HEK293 (cell line): ENCODE measurements around the gene NELL1.

ENCODE experiments used
- CTCF ChIA-PET: fragments of 350-600 bp; formaldehyde crosslinking; extraction: SDS; loops from one replicate; lab custom pipeline; 2021; ENCODE audit warnings: antibody characterized with exemption; lab: Yijun Ruan, JAX
- POLR2A ChIA-PET: fragments of 300-600 bp; formaldehyde crosslinking; extraction: SDS; loops from one replicate; lab custom pipeline; 2020; ENCODE audit warnings: antibody characterized with exemption, inconsistent platforms; lab: Yijun Ruan, JAX
- H3K27ac ChIP-seq: fragments of 200-500 bp; sonication (Bioruptor generic); 2 replicates; pipeline ENCODE4 v1.5.1; 2014; ENCODE audit warnings: low read depth, low read length, control low read depth, inconsistent platforms; ENCODE audit errors: extremely low read depth
- H3K36me3 ChIP-seq, 2 experiments: fragments of 200-500 bp in 1 of 2; sonication (Bioruptor generic) in 1 of 2; 1 replicate in 1 of 2; 2 replicates in 1 of 2; pipeline ENCODE4 v1.5.1; 2014 to 2017; ENCODE audit warnings: inconsistent platforms in 2 of 2, low read length in 2 of 2; ENCODE audit not compliant: control insufficient read depth in 2 of 2, insufficient read depth in 1 of 2
- H3K4me1 ChIP-seq: fragments of 200-500 bp; sonication (Bioruptor generic); 2 replicates; pipeline ENCODE4 v1.5.1; 2014; ENCODE audit warnings: mild to moderate bottlenecking, low read length, inconsistent platforms; ENCODE audit not compliant: control insufficient read depth, insufficient read depth
- H3K4me3 ChIP-seq: 2 replicates; pipeline ENCODE4 v1.5.1; 2011; ENCODE audit warnings: low read depth, mild to moderate bottlenecking, control low read depth, low read length, moderate library complexity
- H3K9me3 ChIP-seq: fragments of 200-500 bp; sonication (Bioruptor generic); 2 replicates; pipeline ENCODE4 v1.5.1; 2014; ENCODE audit warnings: low read depth, low read length, inconsistent platforms; ENCODE audit not compliant: control insufficient read depth, insufficient read depth
- GFI1B ChIP-seq: fragments of 450-650 bp; formaldehyde crosslinking; IDR thresholded peaks from 2 replicates; pipeline ENCODE4 v1.5.1; 2016; ENCODE audit warnings: missing biosample characterization, missing genetic modification characterization
- GLIS1 ChIP-seq: fragments of 450-650 bp; formaldehyde crosslinking; IDR thresholded peaks from 2 replicates; pipeline ENCODE4 v1.5.1; 2016; ENCODE audit warnings: missing biosample characterization, missing genetic modification characterization
- GLIS2 ChIP-seq: fragments of 450-650 bp; formaldehyde crosslinking; IDR thresholded peaks from 2 replicates; pipeline ENCODE4 v1.5.1; 2016; ENCODE audit warnings: missing biosample characterization, missing genetic modification characterization
- KLF10 ChIP-seq: fragments of 450-650 bp; IDR thresholded peaks from 2 replicates; pipeline ENCODE4 v1.5.1; 2018; ENCODE audit warnings: missing biosample characterization, mild to moderate bottlenecking, missing genetic modification characterization
- SP2 ChIP-seq: fragments of 450-650 bp; formaldehyde crosslinking; IDR thresholded peaks from 2 replicates; pipeline ENCODE4 v1.5.1; 2016; ENCODE audit warnings: missing biosample characterization, missing genetic modification characterization
- ZBTB20 ChIP-seq: fragments of 450-650 bp; formaldehyde crosslinking; IDR thresholded peaks from 2 replicates; pipeline ENCODE4 v1.5.1; 2016; ENCODE audit warnings: missing biosample characterization, missing genetic modification characterization
- ZFP3 ChIP-seq: fragments of 450-650 bp; formaldehyde crosslinking; IDR thresholded peaks from 2 replicates; pipeline ENCODE4 v1.5.1; 2016; ENCODE audit warnings: low read depth, missing biosample characterization, missing genetic modification characterization
- ZFP41 ChIP-seq: fragments of 450-650 bp; formaldehyde crosslinking; IDR thresholded peaks from 2 replicates; pipeline ENCODE4 v1.5.1; 2016; ENCODE audit warnings: missing biosample characterization, missing genetic modification characterization, borderline replicate concordance
- ZNF140 ChIP-seq: fragments of 450-650 bp; formaldehyde crosslinking; IDR thresholded peaks from 2 replicates; pipeline ENCODE4 v1.5.1; 2016; ENCODE audit warnings: missing biosample characterization, missing genetic modification characterization
- ZNF175 ChIP-seq: fragments of 450-650 bp; formaldehyde crosslinking; IDR thresholded peaks from 2 replicates; pipeline ENCODE4 v1.5.1; 2016; ENCODE audit warnings: missing biosample characterization, missing genetic modification characterization
- ZNF248 ChIP-seq: fragments of 450-650 bp; formaldehyde crosslinking; IDR thresholded peaks from 2 replicates; pipeline ENCODE4 v1.5.1; 2017; ENCODE audit warnings: missing biosample characterization, missing genetic modification characterization
- ZNF274 ChIP-seq, 2 experiments: fragments of 200-500 bp in 1 of 2; fragments of 450-650 bp in 1 of 2; sonication (Bioruptor generic) in 1 of 2; formaldehyde crosslinking in 1 of 2; IDR thresholded peaks; 2 replicates each; pipeline versions ENCODE4 v1.5.1 to v1.6.1; 2014 to 2016; ENCODE audit warnings: borderline replicate concordance in 1 of 2, inconsistent platforms in 1 of 2, low read length in 1 of 2, missing biosample characterization in 1 of 2, missing genetic modification characterization in 1 of 2
- ZNF292 ChIP-seq: fragments of 450-650 bp; formaldehyde crosslinking; IDR thresholded peaks from 2 replicates; pipeline ENCODE4 v1.5.1; 2016; ENCODE audit warnings: low read depth, missing biosample characterization, missing genetic modification characterization, borderline replicate concordance
- ZNF354C ChIP-seq: fragments of 450-650 bp; formaldehyde crosslinking; IDR thresholded peaks from 2 replicates; pipeline ENCODE4 v1.5.1; 2016; ENCODE audit warnings: missing biosample characterization, missing genetic modification characterization, low read depth, borderline replicate concordance
- ZNF391 ChIP-seq: fragments of 450-650 bp; formaldehyde crosslinking; IDR thresholded peaks from 2 replicates; pipeline ENCODE4 v1.5.1; 2016; ENCODE audit warnings: low read depth, missing biosample characterization, missing genetic modification characterization, borderline replicate concordance
- ZNF473 ChIP-seq: fragments of 450-650 bp; formaldehyde crosslinking; IDR thresholded peaks from 2 replicates; pipeline ENCODE4 v1.5.1; 2017; ENCODE audit warnings: missing biosample characterization, missing genetic modification characterization
- ZNF529 ChIP-seq: fragments of 450-650 bp; formaldehyde crosslinking; IDR thresholded peaks from 2 replicates; pipeline ENCODE4 v1.5.1; 2017; ENCODE audit warnings: missing genetic modification characterization, missing biosample characterization; ENCODE audit not compliant: insufficient replicate concordance
- ZNF555 ChIP-seq: fragments of 450-650 bp; formaldehyde crosslinking; conservative IDR thresholded peaks from 2 replicates; pipeline ENCODE4 v1.5.1; 2017; ENCODE audit warnings: missing biosample characterization, mild to moderate bottlenecking, missing genetic modification characterization, inconsistent platforms
- ZNF558 ChIP-seq: fragments of 450-650 bp; formaldehyde crosslinking; IDR thresholded peaks from 2 replicates; pipeline ENCODE4 v1.5.1; 2016; ENCODE audit warnings: missing biosample characterization, missing genetic modification characterization
- ZNF571 ChIP-seq: fragments of 450-650 bp; formaldehyde crosslinking; IDR thresholded peaks from 2 replicates; pipeline ENCODE4 v1.5.0; 2017; ENCODE audit warnings: missing biosample characterization, missing genetic modification characterization
- ZNF621 ChIP-seq: fragments of 450-650 bp; formaldehyde crosslinking; IDR thresholded peaks from 2 replicates; pipeline ENCODE4 v1.5.1; 2017; ENCODE audit warnings: missing biosample characterization, missing genetic modification characterization
- ZNF658 ChIP-seq: fragments of 450-650 bp; formaldehyde crosslinking; IDR thresholded peaks from 2 replicates; pipeline ENCODE4; 2016; ENCODE audit warnings: missing biosample characterization, missing genetic modification characterization
- ZNF747 ChIP-seq: fragments of 450-650 bp; formaldehyde crosslinking; IDR thresholded peaks from 2 replicates; pipeline ENCODE4 v1.5.1; 2016; ENCODE audit warnings: missing biosample characterization, missing genetic modification characterization
- TF ChIP-seq, protein P1 (sequence below): fragments of 450-650 bp; formaldehyde crosslinking; IDR thresholded peaks from 2 replicates; pipeline ENCODE4 v1.5.1; 2016; ENCODE audit warnings: missing biosample characterization, missing genetic modification characterization
- TF ChIP-seq, protein P2 (sequence below): fragments of 450-650 bp; formaldehyde crosslinking; IDR thresholded peaks from 2 replicates; pipeline ENCODE4 v1.5.1; 2017; ENCODE audit warnings: missing biosample characterization, missing genetic modification characterization
- TF ChIP-seq, protein P3 (sequence below): fragments of 450-650 bp; formaldehyde crosslinking; IDR thresholded peaks from 2 replicates; pipeline ENCODE4 v1.5.1; 2016; ENCODE audit warnings: missing biosample characterization, missing genetic modification characterization

The NELL1 gene

DNA sequence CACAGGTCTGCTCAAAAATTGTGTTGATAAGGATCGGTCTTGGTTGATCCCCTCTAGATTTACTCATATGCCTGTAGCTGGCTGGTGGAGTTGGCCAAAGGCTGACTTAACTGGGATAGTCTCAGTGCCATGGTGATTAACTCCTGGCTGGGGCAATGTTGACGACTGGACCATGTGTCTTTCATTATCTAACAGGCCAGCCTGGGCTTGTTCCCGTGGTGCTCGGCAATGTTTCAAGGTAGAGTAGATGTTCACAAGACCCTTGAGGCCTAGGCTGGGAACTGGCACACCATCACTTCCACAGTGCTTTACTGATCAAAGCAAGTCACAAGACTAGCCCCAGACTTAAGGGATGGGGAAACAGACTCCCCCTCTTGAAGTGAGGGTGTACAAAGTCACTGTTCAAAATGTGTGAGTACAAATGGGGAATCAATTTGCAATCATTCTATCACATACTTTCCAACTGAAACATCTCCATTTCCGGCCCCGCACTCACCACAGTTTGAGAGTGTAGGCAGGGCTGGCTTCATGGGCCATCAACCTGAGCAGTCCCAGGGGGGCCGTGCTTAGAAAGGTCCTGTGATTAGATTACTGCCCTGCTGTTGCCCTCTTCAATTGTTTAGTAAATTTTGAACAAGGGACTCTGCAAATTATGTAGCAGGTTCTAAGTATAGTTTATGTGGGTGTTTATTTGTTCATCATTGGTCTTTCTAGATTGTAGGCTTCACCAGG is 240.8 kb downstream of the NELL1 start:
- TF ChIP-seq GLIS2 (tag by site-specific recombination) (no peak), SP2 (no peak), ZNF292 (no peak), ZNF747 (no peak), ZFP3 (tag by site-specific recombination) (no peak), GFI1B (tag by site-specific recombination) (no peak), ZNF571 (no peak), ZNF354C (tag by site-specific recombination) (no peak), ZBTB20 (tag by site-specific recombination) (no peak), ZNF274 (IDR thresholded peaks at IDR 0.05; ENCODE audit: low read length) (no peak), ZNF274 (tag by site-specific recombination; IDR thresholded peaks at IDR 0.05; ENCODE audit: borderline replicate concordance) (no peak), KLF10 (tag by site-specific recombination) (no peak)
- TF ChIP-seq, protein P1, sequence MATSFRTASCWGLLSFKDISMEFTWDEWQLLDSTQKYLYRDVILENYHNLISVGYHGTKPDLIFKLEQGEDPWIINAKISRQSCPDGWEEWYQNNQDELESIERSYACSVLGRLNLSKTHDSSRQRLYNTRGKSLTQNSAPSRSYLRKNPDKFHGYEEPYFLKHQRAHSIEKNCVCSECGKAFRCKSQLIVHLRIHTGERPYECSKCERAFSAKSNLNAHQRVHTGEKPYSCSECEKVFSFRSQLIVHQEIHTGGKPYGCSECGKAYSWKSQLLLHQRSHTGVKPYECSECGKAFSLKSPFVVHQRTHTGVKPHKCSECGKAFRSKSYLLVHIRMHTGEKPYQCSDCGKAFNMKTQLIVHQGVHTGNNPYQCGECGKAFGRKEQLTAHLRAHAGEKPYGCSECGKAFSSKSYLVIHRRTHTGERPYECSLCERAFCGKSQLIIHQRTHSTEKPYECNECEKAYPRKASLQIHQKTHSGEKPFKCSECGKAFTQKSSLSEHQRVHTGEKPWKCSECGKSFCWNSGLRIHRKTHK (tag by site-specific recombination): no peak
- TF ChIP-seq, all 188 proteins: peak for 0
- CTCF ChIA-PET: no interaction called here
- POLR2A ChIA-PET: no interaction called here
- Histone ChIP-seq H3K36me3 (no peaks in the 10 kb centered on the region), H3K4me3 (no peak overlapping the region), H3K9me3 (no peaks in the 10 kb centered on the region), H3K27ac (no peak overlapping the region), H3K4me1 (no peaks in the 10 kb centered on the region)

DNA sequence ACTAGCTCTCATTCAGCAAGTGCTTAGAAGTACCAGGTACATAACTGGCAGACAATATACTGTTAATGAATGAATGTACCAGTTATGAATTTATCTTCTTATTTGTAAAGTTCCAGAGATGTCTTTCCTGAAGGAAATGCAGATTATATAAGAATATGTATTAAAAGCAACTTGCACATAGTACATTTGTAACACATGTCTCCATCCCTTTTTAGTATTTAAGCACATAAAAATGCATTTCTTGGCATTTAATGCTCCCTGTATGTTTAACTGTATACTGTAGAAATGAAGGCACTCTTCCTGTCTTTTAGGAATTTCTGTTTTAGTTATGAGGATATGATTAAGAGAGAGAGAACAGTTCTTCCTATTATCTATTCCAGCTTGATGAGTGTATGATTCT is 241.3 kb downstream of the NELL1 start:
- H3K9me3 ChIP-seq: no peaks in the 10 kb centered on the region
- no peak overlapping the region for H3K4me3 ChIP-seq
- CTCF ChIA-PET: no interaction called here
- POLR2A ChIA-PET: no interaction called here
- TF ChIP-seq ZNF248 (tag by site-specific recombination): no peak
- TF ChIP-seq ZNF473 (tag by site-specific recombination): no peak
- TF ChIP-seq, protein P2, sequence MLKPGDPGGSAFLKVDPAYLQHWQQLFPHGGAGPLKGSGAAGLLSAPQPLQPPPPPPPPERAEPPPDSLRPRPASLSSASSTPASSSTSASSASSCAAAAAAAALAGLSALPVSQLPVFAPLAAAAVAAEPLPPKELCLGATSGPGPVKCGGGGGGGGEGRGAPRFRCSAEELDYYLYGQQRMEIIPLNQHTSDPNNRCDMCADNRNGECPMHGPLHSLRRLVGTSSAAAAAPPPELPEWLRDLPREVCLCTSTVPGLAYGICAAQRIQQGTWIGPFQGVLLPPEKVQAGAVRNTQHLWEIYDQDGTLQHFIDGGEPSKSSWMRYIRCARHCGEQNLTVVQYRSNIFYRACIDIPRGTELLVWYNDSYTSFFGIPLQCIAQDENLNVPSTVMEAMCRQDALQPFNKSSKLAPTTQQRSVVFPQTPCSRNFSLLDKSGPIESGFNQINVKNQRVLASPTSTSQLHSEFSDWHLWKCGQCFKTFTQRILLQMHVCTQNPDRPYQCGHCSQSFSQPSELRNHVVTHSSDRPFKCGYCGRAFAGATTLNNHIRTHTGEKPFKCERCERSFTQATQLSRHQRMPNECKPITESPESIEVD: no peak
- no peak for TF ChIP-seq ZNF747
- TF ChIP-seq, all 188 proteins: peak for 0
- H3K36me3 ChIP-seq: no peaks in the 10 kb centered on the region
- H3K27ac ChIP-seq: no peak overlapping the region
- no peaks in the 10 kb centered on the region for H3K4me1 ChIP-seq

DNA sequence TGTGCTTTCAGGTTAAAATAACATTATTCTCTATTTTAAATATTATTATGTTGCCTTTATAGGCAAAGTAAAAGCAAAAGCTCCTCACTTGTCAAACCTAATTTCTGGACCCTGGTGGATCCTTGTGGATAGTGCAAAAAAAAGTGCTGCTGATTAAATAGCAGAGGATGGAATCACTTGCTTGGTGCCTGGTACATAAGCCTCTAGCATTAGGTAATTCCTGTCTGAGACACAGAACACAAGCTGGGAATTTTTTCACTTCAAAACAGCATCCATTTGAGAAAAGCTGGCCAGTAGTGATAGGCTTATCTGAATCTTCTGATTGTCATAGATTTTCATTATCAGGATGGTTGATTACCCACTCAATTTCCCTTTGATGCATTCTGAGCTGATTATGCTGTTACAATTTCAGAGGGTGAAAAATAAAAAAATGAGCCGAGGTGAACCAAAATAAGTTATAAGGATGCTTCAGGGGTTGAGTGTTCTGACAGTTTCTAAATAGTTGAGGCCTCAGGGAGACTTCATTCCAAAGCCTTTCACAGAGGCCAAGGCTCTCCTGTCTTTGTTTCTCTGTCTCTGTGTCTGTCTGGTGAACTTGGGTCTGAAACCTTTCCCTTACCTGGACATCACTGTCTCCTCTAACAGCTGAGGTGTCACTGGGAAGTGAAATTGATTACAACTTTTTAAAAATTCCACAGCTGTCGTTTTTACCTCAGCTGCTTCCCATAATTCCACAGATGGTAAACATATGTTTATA is 242.9 kb downstream of the NELL1 start:
- H3K27ac ChIP-seq: no peak overlapping the region
- ChIA-PET POLR2A (no interaction called here), CTCF (no interaction called here)
- TF ChIP-seq ZFP41 (tag by site-specific recombination) (no peak), ZNF621 (tag by site-specific recombination) (no peak), ZNF175 (tag by site-specific recombination) (no peak), ZNF391 (tag by site-specific recombination) (no peak), ZNF658 (tag by site-specific recombination) (no peak), ZNF555 (tag by site-specific recombination) (no peak), ZNF140 (tag by site-specific recombination) (no peak), ZNF529 (tag by site-specific recombination) (no peak), GLIS1 (tag by site-specific recombination) (no peak), ZNF558 (tag by site-specific recombination) (no peak)
- TF ChIP-seq, protein P3, sequence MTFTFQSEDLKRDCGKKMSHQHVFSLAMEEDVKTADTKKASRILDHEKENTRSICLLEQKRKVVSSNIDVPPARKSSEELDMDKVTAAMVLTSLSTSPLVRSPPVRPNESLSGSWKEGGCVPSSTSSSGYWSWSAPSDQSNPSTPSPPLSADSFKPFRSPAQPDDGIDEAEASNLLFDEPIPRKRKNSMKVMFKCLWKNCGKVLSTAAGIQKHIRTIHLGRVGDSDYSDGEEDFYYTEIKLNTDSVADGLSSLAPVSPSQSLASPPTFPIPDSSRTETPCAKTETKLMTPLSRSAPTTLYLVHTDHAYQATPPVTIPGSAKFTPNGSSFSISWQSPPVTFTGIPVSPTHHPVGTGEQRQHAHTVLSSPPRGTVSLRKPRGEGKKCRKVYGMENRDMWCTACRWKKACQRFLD (tag by site-specific recombination): no peak
- no peak overlapping the region for H3K4me3 ChIP-seq
- no peaks in the 10 kb centered on the region for H3K9me3 ChIP-seq
- H3K36me3 ChIP-seq: no peaks in the 10 kb centered on the region
- H3K4me1 ChIP-seq: no peaks in the 10 kb centered on the region
